IMR-90 (cell line): ENCODE results near the gene IFT57. TPM values are rescaled to one million over a fixed set of nuclear protein-coding genes. Genes with fewer than 3 reads are reported as not detected.

Experiments used
- ATAC-seq: fragments of 200-7000 bp; cut with Tn5 transposase; 2 replicates; pipeline ENCODE4 v1.9.1; 2020; ENCODE audit warnings: low read depth, mild to moderate bottlenecking, moderate library complexity
- BruUV-seq: library from RNA; stranded (reverse); fragments of 400-500 nt; replicated peaks from 2 replicates; lab custom pipeline; 2021; lab: Mats Ljungman, UMichigan
- CTCF ChIA-PET: fragments of 300-600 bp; formaldehyde crosslinking; extraction: SDS; loops from one replicate; lab custom pipeline; 2021; ENCODE audit warnings: antibody characterized with exemption; lab: Yijun Ruan, JAX
- POLR2A ChIA-PET: fragments of 300-600 bp; sonication (Branson Sonifier 250); formaldehyde crosslinking; loops from one replicate; lab custom pipeline; 2022; ENCODE audit warnings: antibody characterized with exemption; ENCODE audit not compliant: unreplicated experiment; lab: Charles Lee
- DNase-seq: peaks from one replicate; pipeline ENCODE4 v3.0.0; 2013
- H2AFZ ChIP-seq: replicated peaks from 2 replicates; pipeline ENCODE3; 2013; ENCODE audit warnings: low read length, mild to moderate bottlenecking; ENCODE audit not compliant: poor library complexity
- H2AK5ac ChIP-seq: 2 replicates; pipeline ENCODE4 v1.6.1; 2013; ENCODE audit warnings: low read depth, low read length, inconsistent platforms
- H2AK9ac ChIP-seq: replicated peaks from 2 replicates; pipeline ENCODE3; 2013; ENCODE audit warnings: mild to moderate bottlenecking, low read depth, low read length, moderate library complexity; ENCODE audit not compliant: poor library complexity
- H2BK120ac ChIP-seq: 2 replicates; pipeline ENCODE4 v1.6.1; 2013; ENCODE audit warnings: low read depth, low read length, inconsistent platforms
- H2BK15ac ChIP-seq: 3 replicates; pipeline ENCODE4 v1.6.1; 2013; ENCODE audit warnings: low read depth, low read length, inconsistent platforms
- H2BK20ac ChIP-seq: 2 replicates; pipeline ENCODE4 v1.6.1; 2013; ENCODE audit warnings: low read depth, mild to moderate bottlenecking, inconsistent platforms, low read length, moderate library complexity
- H2BK5ac ChIP-seq: 2 replicates; pipeline ENCODE4 v1.6.1; 2013; ENCODE audit warnings: mild to moderate bottlenecking, low read depth, low read length, inconsistent platforms; ENCODE audit not compliant: poor library complexity, severe bottlenecking
- H3K14ac ChIP-seq: replicated peaks from 2 replicates; pipeline ENCODE4 v1.6.1; 2013; ENCODE audit warnings: low read depth, low read length, inconsistent platforms
- H3K18ac ChIP-seq: 2 replicates; pipeline ENCODE4 v1.6.1; 2013; ENCODE audit warnings: low read depth, low read length, control low read depth
- H3K23ac ChIP-seq: 2 replicates; pipeline ENCODE4 v1.6.1; 2013; ENCODE audit warnings: low read depth, low read length, inconsistent platforms
- H3K27ac ChIP-seq: 2 replicates; pipeline ENCODE4 v1.5.1; 2013; ENCODE audit warnings: mild to moderate bottlenecking, control low read depth, low read length; ENCODE audit not compliant: insufficient read depth
- H3K27me3 ChIP-seq: 2 replicates; pipeline ENCODE4 v1.6.1; 2013; ENCODE audit warnings: low read length; ENCODE audit not compliant: control insufficient read depth, insufficient read depth
- H3K36me3 ChIP-seq: 2 replicates; pipeline ENCODE4 v1.6.1; 2013; ENCODE audit warnings: low read length, mixed read lengths; ENCODE audit not compliant: control insufficient read depth, insufficient read depth
- H3K4ac ChIP-seq: 2 replicates; pipeline ENCODE4 v1.6.1; 2013; ENCODE audit warnings: low read depth, low read length, inconsistent platforms
- H3K4me1 ChIP-seq: 2 replicates; pipeline ENCODE4 v1.6.1; 2013; ENCODE audit warnings: low read length, mixed read lengths; ENCODE audit not compliant: control insufficient read depth, insufficient read depth
- H3K4me2 ChIP-seq: 2 replicates; pipeline ENCODE4 v1.6.1; 2013; ENCODE audit warnings: low read depth, mild to moderate bottlenecking, control low read depth, low read length, moderate library complexity
- H3K4me3 ChIP-seq: 2 replicates; pipeline ENCODE4 v1.5.1; 2013; ENCODE audit warnings: low read depth, mild to moderate bottlenecking, control low read depth, low read length, moderate library complexity; ENCODE audit not compliant: insufficient read depth
- H3K56ac ChIP-seq: 2 replicates; pipeline ENCODE4 v1.6.1; 2013; ENCODE audit warnings: low read length, inconsistent platforms; ENCODE audit not compliant: insufficient read depth; ENCODE audit errors: extremely low read depth
- H3K79me1 ChIP-seq, 2 experiments: 2 replicates each; pipeline ENCODE4 v1.6.1; 2013; ENCODE audit warnings: low read length in 2 of 2, inconsistent platforms in 1 of 2, low read depth in 1 of 2
- H3K9ac ChIP-seq: 2 replicates; pipeline ENCODE4 v1.6.1; 2013; ENCODE audit warnings: low read depth, low read length, control low read depth
- H3K9me1 ChIP-seq: 2 replicates; pipeline ENCODE4 v1.6.1; 2013; ENCODE audit warnings: low read length, inconsistent platforms; ENCODE audit not compliant: insufficient read depth
- H3K9me3 ChIP-seq: 2 replicates; pipeline ENCODE4 v1.6.1; 2013; ENCODE audit warnings: low read length; ENCODE audit not compliant: control insufficient read depth, insufficient read depth
- H4K20me1 ChIP-seq: 2 replicates; pipeline ENCODE4 v1.6.1; 2013; ENCODE audit warnings: low read length, inconsistent platforms; ENCODE audit not compliant: insufficient read depth
- H4K5ac ChIP-seq: 2 replicates; pipeline ENCODE4 v1.6.1; 2013; ENCODE audit warnings: mild to moderate bottlenecking, low read depth, low read length, control low read depth
- H4K8ac ChIP-seq, 2 experiments: 2 replicates each; pipeline ENCODE4 v1.6.1; 2013; ENCODE audit warnings: low read depth in 2 of 2, low read length in 2 of 2, control low read depth in 1 of 2, inconsistent platforms in 1 of 2
- H4K91ac ChIP-seq: 2 replicates; pipeline ENCODE4 v1.6.1; 2013; ENCODE audit warnings: low read depth, low read length, inconsistent platforms; ENCODE audit not compliant: insufficient read depth
- MAFK ChIP-seq: IDR thresholded peaks from 2 replicates; pipeline ENCODE4 v1.6.1; 2012; ENCODE audit warnings: low read depth, low read length, improper control_type of control experiment
- NFE2L2 ChIP-seq: fragments of 150-350 bp; IDR thresholded peaks from 2 replicates; pipeline ENCODE4 v1.6.1; 2016; ENCODE audit warnings: low read depth, mild to moderate bottlenecking, low read length
- WGBS, 2 experiments: methylation state at CpG; one replicate each; pipeline versions ENCODE4 v1.1.5 to v1.1.7; 2013; ENCODE audit warnings: missing lambda C conversion rate in 2 of 2; ENCODE audit not compliant: insufficient read length in 1 of 2; ENCODE audit errors: extremely low coverage in 2 of 2; 5-methylcytosine and 5-hydroxymethylcytosine counted together
- dilution Hi-C: fragments of 300-500 bp; cut with HindIII; formaldehyde crosslinking; loops from one replicate; pipeline ENCODE4 v1.14.3; 2018; ENCODE audit warnings: low sequenced_read_pairs; ENCODE audit not compliant: unreplicated experiment
- in situ Hi-C: fragments of 300-500 bp; cut with MboI; formaldehyde crosslinking; loops from 3 replicates; pipeline ENCODE4 v1.14.3; 2019; ENCODE audit warnings: low sequenced_read_pairs, inconsistent platforms, mixed read lengths
- intact Hi-C: fragments of 100-400 bp; cut with micrococcal nuclease; formaldehyde crosslinking; loops from 2 replicates; pipeline ENCODE4 v1.10.0; 2022
- polyA plus RNA-seq, 3 experiments: library from polyadenylated mRNA; depleted of rRNA; stranded (reverse); fragments of >200 nt; gene quantifications; 2 replicates each; pipeline ENCODE4 v1.2.3, GENCODE V29; 2012; ENCODE audit warnings: low replicate concordance in 1 of 3
- total RNA-seq: library from RNA; depleted of rRNA; stranded (reverse); fragments of >200 nt; gene quantifications from 2 replicates; pipeline ENCODE4 v1.2.3, GENCODE V29; 2012
- TF ChIP-seq, protein P1 (sequence below): fragments of 150-350 bp; IDR thresholded peaks from 2 replicates; pipeline ENCODE4 v1.6.1; 2017; ENCODE audit warnings: mild to moderate bottlenecking, antibody characterized with exemption, low read length, low read depth

Gene IFT57
- total and polyA plus RNA-seq, 2 of the 4 experiments (the other 2 are of a cell fraction): 30.0 to 35.3 TPM

- TF ChIP-seq, protein P1, sequence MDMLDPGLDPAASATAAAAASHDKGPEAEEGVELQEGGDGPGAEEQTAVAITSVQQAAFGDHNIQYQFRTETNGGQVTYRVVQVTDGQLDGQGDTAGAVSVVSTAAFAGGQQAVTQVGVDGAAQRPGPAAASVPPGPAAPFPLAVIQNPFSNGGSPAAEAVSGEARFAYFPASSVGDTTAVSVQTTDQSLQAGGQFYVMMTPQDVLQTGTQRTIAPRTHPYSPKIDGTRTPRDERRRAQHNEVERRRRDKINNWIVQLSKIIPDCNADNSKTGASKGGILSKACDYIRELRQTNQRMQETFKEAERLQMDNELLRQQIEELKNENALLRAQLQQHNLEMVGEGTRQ: no peak
- peak; percentile 77 for TF ChIP-seq MAFK
- no peak for TF ChIP-seq NFE2L2
- Histone ChIP-seq H2AK9ac (no peak overlapping the region), H4K8ac (0 out of 4 replicates have a peak overlapping the region, but pooled peaks of 1 of the 2 experiments have one; percentile 23), H3K4ac (no peak overlapping the region), H3K9me1 (peaks cover 2% of the 10 kb centered on the region; the same call in 1 of the 2 replicates), H3K27me3 (no peaks in the 10 kb centered on the region), H3K4me1 (peaks cover 7% of the 10 kb centered on the region), H3K36me3 (no peaks in the 10 kb centered on the region), H2AK5ac (no peak overlapping the region), H3K14ac (peak overlapping the region; percentile 39; the same call in 1 of the 2 replicates), H3K18ac (peak overlapping the region; percentile 40; the same call in 1 of the 2 replicates), H4K20me1 (no peaks in the 10 kb centered on the region), H3K79me1 (peaks cover 0 to 3% of the 10 kb centered on the region in 2 experiments; a peak in 1 of 4 replicates), H3K23ac (no peak overlapping the region), H2AFZ (no peak overlapping the region), H2BK20ac (peak overlapping the region; percentile 51; the same call in 1 of the 2 replicates), H3K56ac (no peak overlapping the region), H3K4me2 (peak overlapping the region; percentile 55; the same call in 1 of the 2 replicates), H4K5ac (no peak overlapping the region; the same call in 1 of the 2 replicates), H2BK15ac (no peak overlapping the region), H2BK120ac (peak overlapping the region; percentile 67), H4K91ac (no peak overlapping the region), H3K27ac (no peak overlapping the region), H2BK5ac (peak overlapping the region; percentile 79), H3K4me3 (no peak overlapping the region), H3K9ac (no peak overlapping the region), H3K9me3 (peaks cover 4% of the 10 kb centered on the region; the same call in 1 of the 2 replicates)
- DNase-seq: no peak
- no peak for ATAC-seq
- no CpG with 5 or more reads among the region's 1 CpG for WGBS, 2 experiments
- dilution Hi-C loops: no loop called here
- ChIA-PET POLR2A (no interaction called here), CTCF (interaction anchor here (0.8 kb wide), 1 partner anchor 15 kb away, joined by 3 read pairs; no protein-coding TSS in a partner anchor)
- in situ Hi-C loops: no loop called here
- intact Hi-C loops: no loop called here
- no TSS peak for BruUV-seq
Measured at GRCh38 chr3:108181172-108181571, 41.1 kb downstream of the IFT57 start.
